HG02884 (cell line): ENCODE measurements around the gene OTOG.
"Not testable (repeated sequence)": the region's sequence is repeated elsewhere in the genome, so short reads cannot be mapped to it uniquely, and the experiment has no call there.

ENCODE experiments used
- ATAC-seq: cut with Tn5 transposase; IDR thresholded peaks from one replicate; pipeline ENCODE4 v1.9.1; 2021; ENCODE audit warnings: mild to moderate bottlenecking, moderate library complexity; ENCODE audit not compliant: unreplicated experiment

OTOG gene

GRCh38 chr11:17622711-17623110, 75.7 kb downstream of the OTOG start:
- ATAC-seq: not testable (repeated sequence)

- ATAC-seq: no peak
These were observed 82.1 kb downstream of the OTOG start for GRCh38 chr11:17629113-17629512.

- no peak for ATAC-seq
These were observed 83.9 kb downstream of the OTOG start for GRCh38 chr11:17630936-17631335.

- no peak for ATAC-seq
These were observed 84.8 kb downstream of the OTOG start for GRCh38 chr11:17631702-17632365.

- ATAC-seq: no peak
These were observed 86.4 kb downstream of the OTOG start for GRCh38 chr11:17633279-17633986.

GRCh38 chr11:17633987-17634775, 87.1 kb downstream of the OTOG start:
- no peak for ATAC-seq

GRCh38 chr11:17634776-17635550, 87.9 kb downstream of the OTOG start:
- ATAC-seq: no peak

GRCh38 chr11:17635551-17635938, 88.5 kb downstream of the OTOG start:
- ATAC-seq: no peak

- no peak for ATAC-seq
These were observed 89.7 kb downstream of the OTOG start for GRCh38 chr11:17636721-17637120.

GRCh38 chr11:17637901-17638300, 90.8 kb downstream of the OTOG start:
- ATAC-seq: no peak

- ATAC-seq: no peak
These were observed 91.3 kb downstream of the OTOG start for GRCh38 chr11:17638311-17638710.

GRCh38 chr11:17639091-17639490, 92.0 kb downstream of the OTOG start:
- no peak for ATAC-seq

- no peak for ATAC-seq
These were observed 92.7 kb downstream of the OTOG start for GRCh38 chr11:17639781-17640180.

- ATAC-seq: no peak
These were observed 93.6 kb downstream of the OTOG start for GRCh38 chr11:17640493-17641164.

GRCh38 chr11:17641792-17642350, 94.8 kb downstream of the OTOG start:
- no peak for ATAC-seq

- ATAC-seq: no peak
These were observed 95.3 kb downstream of the OTOG start for GRCh38 chr11:17642370-17642769.

GRCh38 chr11:17642980-17643379, 95.9 kb downstream of the OTOG start:
- ATAC-seq: no peak

GRCh38 chr11:17643506-17644405, 96.7 kb downstream of the OTOG start:
- ATAC-seq: no peak
